Type B pancreatic cell (in vitro differentiated cells): ENCODE data around the gene SLC13A1. TPM values are rescaled to one million over a fixed set of nuclear protein-coding genes. Genes with fewer than 3 reads are reported as not detected.

ENCODE experiments used
- DNase-seq: peaks from one replicate; pipeline ENCODE4 v3.0.0; 2021; ENCODE audit warnings: mixed read lengths; ENCODE audit not compliant: unreplicated experiment; ENCODE audit errors: extremely low spot score
- H3K27ac Mint-ChIP-seq: 2 replicates; pipeline ENCODE4 v1.8.0; 2021; ENCODE audit warnings: mild to moderate bottlenecking, mixed read lengths
- H3K27me3 Mint-ChIP-seq: 2 replicates; pipeline ENCODE4 v1.8.0; 2021; ENCODE audit warnings: mixed read lengths
- H3K36me3 Mint-ChIP-seq: 2 replicates; pipeline ENCODE4 v1.8.0; 2021; ENCODE audit warnings: mixed read lengths
- H3K4me1 Mint-ChIP-seq: one replicate; pipeline ENCODE4 v1.8.0; 2021; ENCODE audit warnings: mixed read lengths; ENCODE audit not compliant: unreplicated experiment
- H3K4me3 Mint-ChIP-seq: 2 replicates; pipeline ENCODE4 v1.8.0; 2021; ENCODE audit warnings: mild to moderate bottlenecking, mixed read lengths
- H3K9me3 Mint-ChIP-seq: 2 replicates; pipeline ENCODE4 v1.8.0; 2021; ENCODE audit warnings: mixed read lengths
- total RNA-seq: library from RNA; stranded (reverse); gene quantifications from 2 replicates; pipeline ENCODE4 v1.2.1, GENCODE V29; 2021; ENCODE audit warnings: low replicate concordance
- TF ChIP-seq, protein P1 (sequence below): fragments of 200-600 bp; sonication (generic); conservative IDR thresholded peaks from 2 replicates; pipeline ENCODE4 v1.5.0; 2021; ENCODE audit warnings: antibody characterized with exemption, mild to moderate bottlenecking

SLC13A1 gene
- total RNA-seq, 1 donor from 2014 or later, result 0.07 TPM

DNA sequence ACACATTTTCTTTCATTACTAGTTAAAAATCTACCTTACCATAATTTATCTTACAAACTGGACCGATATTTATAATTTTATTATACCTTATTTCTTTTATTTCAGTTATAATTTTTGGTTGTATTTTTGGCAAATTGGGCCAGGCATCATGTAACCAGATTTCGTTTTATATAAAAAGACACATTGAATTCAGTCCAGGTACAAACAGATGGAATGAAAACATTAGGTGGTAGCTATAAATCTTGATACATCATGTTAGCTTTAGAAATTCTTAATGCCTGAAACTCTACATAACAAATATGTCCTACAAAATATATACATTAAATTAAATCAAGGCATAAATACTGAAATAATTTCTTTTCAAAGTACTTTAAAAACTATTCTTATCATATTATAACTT, 73.1 kb downstream of the SLC13A1 start:
- H3K4me1 Mint-ChIP-seq, result no peaks in the 10 kb centered on the region
- no peaks in the 10 kb centered on the region for H3K36me3 Mint-ChIP-seq
- TF ChIP-seq, protein P1, sequence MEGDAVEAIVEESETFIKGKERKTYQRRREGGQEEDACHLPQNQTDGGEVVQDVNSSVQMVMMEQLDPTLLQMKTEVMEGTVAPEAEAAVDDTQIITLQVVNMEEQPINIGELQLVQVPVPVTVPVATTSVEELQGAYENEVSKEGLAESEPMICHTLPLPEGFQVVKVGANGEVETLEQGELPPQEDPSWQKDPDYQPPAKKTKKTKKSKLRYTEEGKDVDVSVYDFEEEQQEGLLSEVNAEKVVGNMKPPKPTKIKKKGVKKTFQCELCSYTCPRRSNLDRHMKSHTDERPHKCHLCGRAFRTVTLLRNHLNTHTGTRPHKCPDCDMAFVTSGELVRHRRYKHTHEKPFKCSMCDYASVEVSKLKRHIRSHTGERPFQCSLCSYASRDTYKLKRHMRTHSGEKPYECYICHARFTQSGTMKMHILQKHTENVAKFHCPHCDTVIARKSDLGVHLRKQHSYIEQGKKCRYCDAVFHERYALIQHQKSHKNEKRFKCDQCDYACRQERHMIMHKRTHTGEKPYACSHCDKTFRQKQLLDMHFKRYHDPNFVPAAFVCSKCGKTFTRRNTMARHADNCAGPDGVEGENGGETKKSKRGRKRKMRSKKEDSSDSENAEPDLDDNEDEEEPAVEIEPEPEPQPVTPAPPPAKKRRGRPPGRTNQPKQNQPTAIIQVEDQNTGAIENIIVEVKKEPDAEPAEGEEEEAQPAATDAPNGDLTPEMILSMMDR, result no peak
- peaks cover 8% of the 10 kb centered on the region for H3K27me3 Mint-ChIP-seq
- H3K4me3 Mint-ChIP-seq, result no peak overlapping the region
- DNase-seq, result no peak
- H3K27ac Mint-ChIP-seq, result no peak overlapping the region
- no peaks in the 10 kb centered on the region for H3K9me3 Mint-ChIP-seq

- Mint-ChIP-seq H3K4me3 (no peak overlapping the region), H3K4me1 (no peaks in the 10 kb centered on the region), H3K27me3 (peaks cover 5% of the 10 kb centered on the region), H3K27ac (no peak overlapping the region), H3K36me3 (no peaks in the 10 kb centered on the region), H3K9me3 (no peaks in the 10 kb centered on the region)
- TF ChIP-seq, protein P1, result no peak
- no peak for DNase-seq
These were observed 73.6 kb downstream of the SLC13A1 start for GRCh38 chr7:123126171-123126570.

DNA sequence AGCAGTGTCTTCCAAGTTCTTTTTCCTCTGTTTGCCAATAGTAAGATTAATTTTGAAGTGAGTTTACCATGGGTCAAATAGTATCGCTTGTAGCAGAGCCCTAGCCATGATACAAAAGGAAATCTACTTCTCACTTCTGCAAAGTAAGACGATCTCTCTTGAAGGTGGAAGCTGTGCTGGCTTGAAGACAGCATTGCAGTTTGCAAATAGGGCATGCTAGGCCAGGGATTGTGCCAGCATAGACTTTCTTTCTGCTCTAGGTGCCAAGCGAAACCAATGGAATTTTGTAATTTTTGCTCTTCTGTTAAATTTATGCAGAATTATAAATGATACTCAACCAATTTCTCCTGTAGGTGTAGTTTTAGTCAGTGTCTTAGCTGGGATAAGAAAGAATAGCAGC, 74.5 kb downstream of the SLC13A1 start:
- no peaks in the 10 kb centered on the region for H3K9me3 Mint-ChIP-seq
- H3K4me3 Mint-ChIP-seq, result no peak overlapping the region
- no peaks in the 10 kb centered on the region for H3K4me1 Mint-ChIP-seq
- H3K27ac Mint-ChIP-seq, result no peak overlapping the region
- H3K36me3 Mint-ChIP-seq, result no peaks in the 10 kb centered on the region
- DNase-seq, result no peak
- TF ChIP-seq, protein P1, result no peak
- H3K27me3 Mint-ChIP-seq, result peaks cover 2% of the 10 kb centered on the region

DNA sequence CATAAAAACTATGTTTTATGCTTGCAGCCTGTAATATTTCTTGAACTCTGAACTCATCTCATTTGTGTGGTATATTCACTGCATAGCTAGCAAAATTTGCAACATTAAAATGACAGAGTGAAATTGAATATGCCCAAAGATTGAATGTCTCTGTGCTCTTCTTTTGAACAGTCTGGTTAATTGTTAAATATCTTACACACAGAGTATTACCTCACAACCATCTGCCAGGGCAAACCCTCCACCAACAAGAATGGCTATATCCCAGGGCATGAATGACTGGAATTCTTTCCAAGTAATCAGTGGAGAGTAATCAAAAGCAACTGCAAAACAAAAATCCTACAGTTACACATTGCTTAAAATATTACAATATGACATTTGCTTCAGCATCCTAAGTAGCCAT, 76.9 kb downstream of the SLC13A1 start:
- DNase-seq, result no peak
- TF ChIP-seq, protein P1, result no peak
- H3K36me3 Mint-ChIP-seq, result no peaks in the 10 kb centered on the region
- no peaks in the 10 kb centered on the region for H3K4me1 Mint-ChIP-seq
- H3K27ac Mint-ChIP-seq, result no peak overlapping the region
- H3K27me3 Mint-ChIP-seq, result peaks cover 4% of the 10 kb centered on the region
- no peak overlapping the region for H3K4me3 Mint-ChIP-seq
- no peaks in the 10 kb centered on the region for H3K9me3 Mint-ChIP-seq

GRCh38 chr7:123120286-123120685, 79.5 kb downstream of the SLC13A1 start:
- no peak overlapping the region for H3K27ac Mint-ChIP-seq
- H3K4me1 Mint-ChIP-seq, result no peaks in the 10 kb centered on the region
- DNase-seq, result no peak
- H3K9me3 Mint-ChIP-seq, result no peaks in the 10 kb centered on the region
- no peak overlapping the region for H3K4me3 Mint-ChIP-seq
- peaks cover 4% of the 10 kb centered on the region for H3K27me3 Mint-ChIP-seq
- no peaks in the 10 kb centered on the region for H3K36me3 Mint-ChIP-seq
- TF ChIP-seq, protein P1, result no peak

- Mint-ChIP-seq H3K4me1 (no peaks in the 10 kb centered on the region), H3K27ac (no peak overlapping the region), H3K4me3 (no peak overlapping the region), H3K36me3 (no peaks in the 10 kb centered on the region), H3K9me3 (no peaks in the 10 kb centered on the region), H3K27me3 (peaks cover 4% of the 10 kb centered on the region)
- DNase-seq, result no peak
- TF ChIP-seq, protein P1, result no peak
These were observed 84.4 kb downstream of the SLC13A1 start for GRCh38 chr7:123115331-123115730.
